Stimulated activated CD8-positive, alpha-beta memory T cell treated with anti-CD3 and anti-CD28 coated beads, Interleukin-15, amount 100 ng/mL, for 1 hour (primary cell): ENCODE measurements around the gene SLF2.
"Not testable (repeated sequence)": the region's sequence is repeated elsewhere in the genome, so short reads cannot be mapped to it uniquely, and the experiment has no call there.

Source experiments
- DNase-seq: peaks from one replicate; pipeline ENCODE4 v3.0.0-alpha.2; 2020; ENCODE audit warnings: low read depth

SLF2 gene

DNA sequence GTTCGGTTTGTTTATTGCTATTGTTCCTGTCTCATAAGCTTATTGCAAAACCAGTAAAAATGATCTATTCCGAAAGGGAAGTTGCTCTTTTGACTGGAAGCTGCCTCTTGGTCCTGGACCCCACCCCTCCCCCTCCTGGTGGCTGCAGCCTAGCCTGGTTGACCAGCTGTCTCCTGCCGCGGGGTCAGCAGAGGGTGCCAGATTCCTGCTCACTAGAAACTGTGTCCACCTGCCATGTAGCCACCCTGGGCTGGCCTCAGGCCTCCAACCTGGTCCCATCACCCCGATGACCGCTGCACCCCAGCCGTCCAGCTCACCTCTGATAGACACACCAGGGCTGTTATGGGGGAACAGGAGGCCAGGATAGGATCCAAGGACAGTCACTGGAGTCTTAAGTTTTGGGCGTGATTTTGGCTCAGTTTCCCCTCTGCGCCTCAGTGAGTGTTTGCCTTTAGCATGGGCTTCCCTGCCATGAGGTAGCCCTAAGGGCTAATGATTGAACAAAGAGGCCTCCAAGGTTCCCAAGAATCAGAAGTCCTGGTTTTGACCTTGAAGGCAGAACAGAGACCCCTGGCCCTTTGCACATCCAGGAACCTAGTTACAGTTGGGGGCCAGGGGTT lies 32.9 kb upstream of the SLF2 start:
- DNase-seq: no peak

DNA sequence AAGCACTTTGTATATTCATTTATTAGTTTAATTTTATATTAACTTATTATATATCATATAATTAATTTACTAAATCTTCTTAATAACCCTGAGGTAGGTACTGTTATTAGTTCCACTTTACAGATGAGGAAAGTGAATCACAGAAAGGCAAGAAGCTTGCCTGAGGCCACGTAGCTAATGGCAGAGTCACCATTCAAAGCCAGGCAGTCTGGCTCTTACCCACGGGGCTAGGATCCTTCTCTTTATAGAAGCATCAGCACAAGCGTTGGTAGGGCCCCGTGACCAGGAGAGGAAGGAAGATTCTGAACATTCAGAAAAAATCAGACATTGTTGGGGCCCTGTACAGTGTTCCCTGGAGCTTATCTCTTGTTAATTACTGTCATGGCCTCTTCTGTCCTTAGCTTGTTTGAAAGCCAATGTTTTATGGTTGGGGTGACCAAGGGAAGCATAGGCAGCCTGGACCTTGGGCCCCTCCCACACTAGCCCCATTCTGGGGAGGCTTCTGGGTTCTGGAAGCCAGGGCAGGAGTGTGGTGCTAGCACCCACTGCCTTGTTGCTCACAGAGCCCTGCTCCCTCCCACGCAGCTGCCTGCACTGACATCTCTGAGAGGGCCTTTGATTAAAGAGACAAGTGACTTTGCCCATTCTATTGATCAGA lies 31.1 kb upstream of the SLF2 start:
- no peak for DNase-seq

- no peak for DNase-seq
Measured at GRCh38 chr10:100882252-100882651, 30.5 kb upstream of the SLF2 start.

DNA sequence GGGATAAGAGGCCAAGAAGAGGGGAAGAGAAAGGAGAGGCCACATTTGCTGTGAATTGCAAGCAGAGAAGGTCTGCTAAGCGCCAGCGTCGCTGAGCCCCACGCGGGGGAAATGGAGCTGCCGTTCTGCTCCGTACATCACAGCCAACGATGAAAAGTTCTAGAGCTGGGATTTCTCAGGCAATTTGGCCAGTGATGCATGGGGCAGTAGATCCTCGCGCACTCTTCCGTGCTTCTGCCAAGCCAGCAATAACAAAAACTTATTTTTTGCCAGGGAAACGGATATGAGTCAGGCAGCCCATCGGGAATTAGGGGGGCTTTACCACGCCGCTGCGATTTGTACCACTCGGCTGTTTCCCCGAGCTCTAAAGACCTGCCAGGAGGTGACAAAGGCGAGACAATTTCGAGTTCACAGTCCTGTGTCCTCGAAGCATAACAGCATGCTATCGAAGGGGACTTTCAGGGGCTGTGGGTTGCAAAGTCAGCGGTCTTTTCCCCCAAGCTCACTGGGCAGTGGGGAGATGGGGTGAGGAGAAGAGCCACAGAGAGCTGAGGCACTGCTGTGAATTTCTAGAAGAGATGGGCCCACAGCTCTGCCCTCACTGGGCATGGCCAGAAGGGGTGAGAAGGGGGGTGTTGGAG lies 30.0 kb upstream of the SLF2 start:
- DNase-seq: no peak

DNA sequence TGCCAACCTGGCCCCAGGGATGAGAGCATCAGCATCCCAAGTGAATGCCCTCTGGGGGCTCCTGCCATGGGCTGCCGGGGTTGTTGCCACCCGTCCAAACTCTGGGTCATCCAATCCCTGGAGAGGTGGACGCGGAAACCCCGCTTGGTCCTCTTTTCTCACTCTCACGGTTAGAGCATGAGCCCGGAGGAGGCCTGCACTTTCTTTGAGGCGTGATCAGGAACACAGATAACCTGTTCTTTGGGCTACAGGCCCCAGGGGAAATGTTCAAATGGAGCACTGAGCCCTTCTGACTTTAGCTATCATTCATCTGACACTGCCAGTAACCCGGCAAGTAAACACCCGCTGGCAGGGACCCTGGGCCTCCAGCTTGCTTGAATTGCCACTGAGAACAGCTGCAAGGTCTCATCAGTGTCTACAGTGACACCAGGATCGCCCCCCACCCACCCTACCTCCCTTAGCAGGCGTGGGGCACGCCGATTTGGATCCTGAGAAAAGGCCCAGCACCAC lies 29.4 kb upstream of the SLF2 start:
- DNase-seq: no peak

- not testable (repeated sequence) for DNase-seq
Measured at GRCh38 chr10:100885611-100886010, 27.2 kb upstream of the SLF2 start.

DNA sequence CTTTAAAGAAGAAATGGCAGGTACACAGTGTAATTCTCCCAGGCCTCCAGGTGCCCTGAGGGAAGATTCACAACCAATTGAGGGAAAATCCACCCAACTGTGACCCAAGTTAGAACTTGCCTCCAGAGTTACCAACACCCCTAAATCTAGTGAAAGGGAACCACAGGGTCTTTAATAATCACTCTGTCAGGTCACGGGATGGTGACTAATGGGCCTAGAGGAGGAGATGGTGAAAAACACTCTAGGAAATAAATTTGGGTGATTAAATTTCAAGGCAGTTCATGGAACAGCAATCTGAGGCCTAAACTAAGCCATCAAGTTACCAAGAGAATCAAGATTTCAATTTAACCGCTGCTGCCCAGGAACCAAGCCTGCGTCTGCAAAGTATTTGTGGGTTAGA lies 26.7 kb upstream of the SLF2 start:
- no peak for DNase-seq

DNA sequence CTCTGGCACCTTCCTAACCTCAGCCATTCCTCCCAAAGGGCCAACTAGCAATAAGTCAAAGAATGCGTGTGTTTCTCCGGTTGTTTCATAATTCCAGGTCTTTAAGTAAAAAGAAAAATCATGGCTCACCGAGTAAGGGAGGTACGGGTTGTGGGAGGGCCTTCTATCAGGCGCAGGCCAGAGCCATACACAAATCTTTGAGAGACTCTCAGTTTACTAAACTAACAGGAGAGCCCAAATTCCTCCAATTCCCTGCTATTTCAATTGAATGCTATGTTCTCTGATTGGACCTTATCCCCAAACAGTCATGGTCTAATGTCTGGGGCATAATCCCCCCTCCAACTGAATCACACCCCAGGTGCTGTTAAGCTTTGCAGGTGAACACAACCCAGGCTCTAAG lies 26.2 kb upstream of the SLF2 start:
- no peak for DNase-seq

GRCh38 chr10:100886963-100887362 lies 25.8 kb upstream of the SLF2 start:
- DNase-seq: no peak

- DNase-seq: no peak
Measured at GRCh38 chr10:100887761-100888296, 24.9 kb upstream of the SLF2 start.

DNA sequence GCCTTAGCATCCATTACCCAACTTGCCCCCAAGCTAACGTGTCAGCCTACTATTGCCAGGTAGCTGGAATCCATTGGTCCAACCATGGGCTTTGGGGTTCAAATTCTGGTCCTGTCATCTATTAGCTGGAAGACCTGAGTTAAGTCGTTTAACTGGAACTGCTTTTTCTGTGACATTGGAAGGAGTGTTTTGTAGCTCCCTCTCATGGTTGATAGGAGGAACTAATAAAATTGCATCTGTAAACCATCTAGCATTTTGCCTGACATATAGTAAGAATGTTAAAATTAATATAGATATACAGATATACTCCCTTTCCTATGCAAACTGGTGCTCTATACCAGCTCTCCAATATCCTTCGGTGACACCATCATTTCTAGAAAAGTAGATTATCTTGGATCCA lies 23.8 kb upstream of the SLF2 start:
- no peak for DNase-seq

GRCh38 chr10:100889546-100889945 lies 23.2 kb upstream of the SLF2 start:
- DNase-seq: no peak

GRCh38 chr10:100890141-100890672 lies 22.6 kb upstream of the SLF2 start:
- no peak for DNase-seq

DNA sequence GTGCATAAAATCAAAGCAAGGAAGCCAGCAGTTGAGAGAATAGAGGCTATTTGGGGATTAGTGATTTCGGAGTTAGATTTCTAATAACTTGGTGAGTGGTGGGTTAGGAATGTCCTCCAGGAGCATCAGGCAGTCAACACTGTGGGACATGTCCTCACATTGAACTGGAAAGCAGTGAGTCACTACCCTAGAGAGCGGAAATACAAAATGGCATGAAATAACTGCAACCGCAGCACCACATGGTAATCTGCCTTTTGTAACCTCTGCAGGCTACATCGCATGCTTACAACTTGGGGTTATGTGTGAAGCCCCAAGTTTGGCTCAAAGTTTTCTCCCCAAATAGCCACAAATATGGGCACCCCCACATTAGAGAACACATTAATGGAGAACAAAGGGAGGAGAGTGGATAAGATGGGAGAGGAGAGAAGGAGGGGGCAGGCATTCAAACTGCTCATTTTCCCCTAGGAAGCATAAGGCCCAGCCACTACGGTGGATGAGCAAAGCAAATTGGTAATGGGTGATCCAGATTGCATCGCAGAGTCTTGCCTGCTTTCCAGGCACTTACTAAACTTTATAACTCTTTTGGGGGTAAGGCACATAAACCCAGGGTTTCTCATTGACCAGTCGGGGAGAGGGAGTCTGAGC lies 22.0 kb upstream of the SLF2 start:
- DNase-seq: no peak

DNA sequence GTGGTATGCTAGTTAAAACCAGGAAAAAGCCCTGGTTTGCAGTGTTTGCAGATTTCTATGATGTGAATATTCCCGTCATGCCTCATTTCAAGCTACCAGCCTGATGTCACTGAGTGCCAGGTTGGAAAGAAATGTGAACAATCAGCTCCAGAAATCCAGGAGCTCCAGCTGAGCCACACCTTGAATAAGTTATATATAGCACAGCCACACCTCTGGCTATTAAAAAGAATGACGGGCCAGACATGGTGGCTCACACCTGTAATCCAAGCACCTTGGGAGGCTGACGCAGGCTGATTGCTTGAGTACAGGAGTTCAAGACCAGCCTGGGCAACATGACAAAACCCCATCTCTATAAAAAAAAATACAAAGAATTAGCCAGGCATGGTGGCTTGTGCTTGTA lies 18.7 kb upstream of the SLF2 start:
- DNase-seq: no peak

- no peak for DNase-seq
Measured at GRCh38 chr10:100894589-100895294, 18.0 kb upstream of the SLF2 start.

- no peak for DNase-seq
Measured at GRCh38 chr10:100895346-100895745, 17.4 kb upstream of the SLF2 start.

DNA sequence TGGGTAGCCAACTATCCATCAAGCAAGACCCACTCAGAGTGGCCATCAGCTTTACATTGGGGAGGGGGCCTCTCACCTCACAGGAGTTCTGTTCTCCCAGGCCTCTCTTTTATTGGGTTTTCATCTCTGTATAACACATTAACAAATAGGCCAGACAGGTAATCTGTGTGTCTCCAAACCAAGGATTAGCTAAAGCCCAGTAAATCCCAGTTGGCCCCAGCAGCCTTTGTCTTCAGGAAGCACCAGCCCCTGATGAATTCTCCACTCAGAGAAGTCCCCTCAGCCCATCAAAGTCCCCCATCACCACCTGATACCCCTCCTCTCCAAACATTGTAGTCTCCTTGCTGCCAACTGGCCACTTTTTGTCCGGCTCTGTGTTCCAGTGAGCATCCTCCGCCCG lies 16.9 kb upstream of the SLF2 start:
- DNase-seq: no peak

DNA sequence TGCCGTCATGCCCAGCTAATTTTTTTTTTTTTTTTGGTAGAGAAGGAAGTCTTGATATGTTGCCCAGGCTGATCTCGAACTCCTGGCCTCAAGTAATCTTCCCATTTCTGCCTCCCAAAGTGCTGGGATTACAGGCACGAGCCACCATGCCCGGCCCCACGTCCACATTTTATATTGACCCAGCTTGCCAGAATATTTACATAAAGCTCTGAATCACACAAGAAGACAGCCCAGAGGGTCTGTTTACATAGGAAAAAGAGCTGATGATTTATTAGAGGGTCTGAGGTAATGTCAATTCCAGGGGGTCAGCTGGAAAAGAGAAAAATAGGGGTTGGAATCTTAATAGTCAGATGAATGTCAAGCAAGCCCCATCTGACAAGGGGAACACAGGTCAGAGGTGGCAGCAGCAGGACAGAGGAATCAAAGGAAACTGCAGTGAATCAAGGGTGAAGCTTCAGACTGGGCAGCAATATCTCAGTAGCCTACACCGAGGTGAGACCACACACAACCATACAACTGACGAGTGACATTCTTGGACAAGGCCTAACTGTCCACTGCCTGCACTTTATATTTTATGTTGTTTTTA lies 15.8 kb upstream of the SLF2 start:
- no peak for DNase-seq

GRCh38 chr10:100897976-100898375 lies 14.8 kb upstream of the SLF2 start:
- no peak for DNase-seq

DNA sequence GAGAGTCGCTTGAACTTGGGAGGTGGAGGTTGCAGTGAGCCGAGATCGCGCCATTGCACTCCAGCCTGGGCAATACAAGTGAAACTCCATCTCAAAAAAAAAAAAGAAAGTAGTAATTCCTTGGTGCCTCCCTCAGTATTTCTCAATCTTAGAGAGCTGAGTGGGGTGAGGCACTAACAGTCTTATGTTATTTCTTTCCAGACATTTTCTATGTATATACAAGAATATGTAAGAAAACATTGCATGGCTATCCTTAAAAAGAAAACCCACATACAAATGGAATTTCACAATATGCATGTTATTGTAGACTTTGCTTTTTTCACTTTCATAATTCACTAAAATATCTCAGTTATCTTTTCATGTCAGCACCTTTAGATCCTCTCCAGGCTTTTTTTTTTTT lies 13.6 kb upstream of the SLF2 start:
- DNase-seq: no peak
